GM23248 (cell line): Measurements from ENCODE around the gene HNF4A.

ENCODE experiments used
- EZH2 ChIP-seq: fragments of 200-600 bp; sonication (generic); IDR thresholded peaks from 2 replicates; pipeline ENCODE4 v1.6.1; 2018; ENCODE audit warnings: antibody characterized with exemption, mild to moderate bottlenecking; ENCODE audit not compliant: insufficient read depth, poor library complexity, severe bottlenecking
- EZH2phosphoT487 ChIP-seq: fragments of 200-600 bp; sonication (generic); IDR thresholded peaks from 2 replicates; pipeline ENCODE4 v1.6.1; 2018; ENCODE audit warnings: antibody characterized with exemption, moderate library complexity, mild to moderate bottlenecking, low read depth; ENCODE audit not compliant: insufficient read depth

- no peak for TF ChIP-seq EZH2
- TF ChIP-seq EZH2phosphoT487, result no peak
Observed at GRCh38 chr20:44425923-44426322, 70.4 kb downstream of the HNF4A start.
